Neural cell (in vitro differentiated cells): ENCODE data around the gene IDI2. TPM values are rescaled to one million over a fixed set of nuclear protein-coding genes. Genes with fewer than 3 reads are reported as not detected.

Source experiments
- H2AFZ ChIP-seq: fragments of 200-600, 300-800 bp; sonication (generic), shearing (Covaris generic); 2 replicates; pipeline ENCODE4 v1.6.0; 2014; ENCODE audit warnings: low read depth, mild to moderate bottlenecking, antibody characterized with exemption, low read length, moderate library complexity
- H3F3A ChIP-seq: fragments of 200-600 bp; shearing (Covaris generic); 2 replicates; pipeline ENCODE4 v1.6.1; 2016; ENCODE audit warnings: mild to moderate bottlenecking, moderate library complexity, mixed read lengths, antibody characterized with exemption, low read length; ENCODE audit not compliant: insufficient read depth, poor library complexity, severe bottlenecking
- H3K27ac ChIP-seq: fragments of 200-600, 300-800 bp; sonication (generic), shearing (Covaris generic); 2 replicates; pipeline ENCODE4 v1.5.1; 2014; ENCODE audit warnings: mild to moderate bottlenecking, low read length, moderate library complexity
- H3K27me3 ChIP-seq: fragments of 300-800, 200-600 bp; sonication (generic), shearing (Covaris generic); 2 replicates; pipeline ENCODE4 v1.6.0; 2014; ENCODE audit warnings: mild to moderate bottlenecking, low read depth, low read length, moderate library complexity; ENCODE audit not compliant: insufficient read depth
- H3K36me3 ChIP-seq: fragments of 300-800, 200-600 bp; sonication (generic), shearing (Covaris generic); 2 replicates; pipeline ENCODE4 v1.5.1; 2014; ENCODE audit warnings: mild to moderate bottlenecking, antibody characterized with exemption, low read length, moderate library complexity; ENCODE audit not compliant: insufficient read depth
- H3K4me2 ChIP-seq: fragments of 300-800, 200-600 bp; sonication (generic), shearing (Covaris generic); 2 replicates; pipeline ENCODE4 v1.6.0; 2014; ENCODE audit warnings: mild to moderate bottlenecking, low read length
- H3K4me3 ChIP-seq: fragments of 300-800, 200-600 bp; sonication (generic), shearing (Covaris generic); 2 replicates; pipeline ENCODE4 v1.5.1; 2014; ENCODE audit warnings: mild to moderate bottlenecking, low read length, moderate library complexity
- H3K79me2 ChIP-seq: fragments of 200-600 bp; shearing (Covaris generic); replicated peaks from 2 replicates; pipeline ENCODE4 v1.6.0; 2014; ENCODE audit warnings: mild to moderate bottlenecking, low read length, moderate library complexity; ENCODE audit not compliant: insufficient read depth
- H3K9ac ChIP-seq: fragments of 300-800, 200-600 bp; sonication (generic), shearing (Covaris generic); 2 replicates; pipeline ENCODE4 v1.6.1; 2016; ENCODE audit warnings: mild to moderate bottlenecking, low read length, mixed read lengths
- H3K9me2 ChIP-seq: fragments of 200-600 bp; shearing (Covaris generic); 2 replicates; pipeline ENCODE4 v1.6.1; 2016; ENCODE audit warnings: mild to moderate bottlenecking, low read length, mixed read lengths; ENCODE audit not compliant: insufficient read depth
- H3K9me3 ChIP-seq: fragments of 200-600, 300-800 bp; sonication (generic), shearing (Covaris generic); 2 replicates; pipeline ENCODE4 v1.6.1; 2016; ENCODE audit warnings: mild to moderate bottlenecking, mixed run types, low read length, moderate library complexity, mixed read lengths
- H4K20me1 ChIP-seq: fragments of 200-600 bp; shearing (Covaris generic); 2 replicates; pipeline ENCODE4 v1.6.1; 2016; ENCODE audit warnings: mild to moderate bottlenecking, mixed run types; ENCODE audit not compliant: insufficient read depth
- EP300 ChIP-seq: fragments of 450-650 bp; conservative IDR thresholded peaks from 2 replicates; pipeline ENCODE4 v1.6.1; 2014; ENCODE audit warnings: antibody characterized with exemption, mild to moderate bottlenecking, moderate library complexity; ENCODE audit not compliant: poor library complexity, severe bottlenecking
- EZH2 ChIP-seq: fragments of 200-600, 300-800 bp; shearing (Covaris generic), sonication (generic); IDR thresholded peaks from 2 replicates; pipeline ENCODE4 v1.6.1; 2014; ENCODE audit warnings: antibody characterized with exemption, low read length, borderline replicate concordance, mild to moderate bottlenecking; ENCODE audit not compliant: insufficient read depth, poor library complexity, severe bottlenecking
- MXI1 ChIP-seq: fragments of 450-650 bp; conservative IDR thresholded peaks from 2 replicates; pipeline ENCODE4 v1.6.1; 2014; ENCODE audit warnings: antibody characterized with exemption, mild to moderate bottlenecking; ENCODE audit not compliant: poor library complexity, severe bottlenecking
- POLR2AphosphoS5 ChIP-seq: IDR thresholded peaks from 2 replicates; pipeline ENCODE4 v1.6.1; 2012
- RAD21 ChIP-seq: fragments of 450-650 bp; conservative IDR thresholded peaks from 2 replicates; pipeline ENCODE4 v1.6.1; 2014; ENCODE audit warnings: antibody characterized with exemption, mild to moderate bottlenecking, moderate library complexity
- SMC3 ChIP-seq: fragments of 450-650 bp; conservative IDR thresholded peaks from 2 replicates; pipeline ENCODE4 v1.6.1; 2014; ENCODE audit warnings: antibody characterized with exemption, mild to moderate bottlenecking, moderate library complexity; ENCODE audit not compliant: poor library complexity
- TAF1 ChIP-seq: IDR thresholded peaks from 2 replicates; pipeline ENCODE4 v1.6.1; 2012; ENCODE audit warnings: low read depth
- polyA plus RNA-seq: library from polyadenylated mRNA; depleted of rRNA; stranded (reverse); fragments of >200 nt; gene quantifications from 2 replicates; pipeline ENCODE4 v1.2.3, GENCODE V29; 2014
- TF ChIP-seq, protein P1 (sequence below): IDR thresholded peaks from 2 replicates; pipeline ENCODE4 v1.6.1; 2012; ENCODE audit warnings: borderline replicate concordance
- TF ChIP-seq, protein P2 (sequence below): fragments of 450-650 bp; IDR thresholded peaks from 2 replicates; pipeline ENCODE4 v1.5.1; 2014; ENCODE audit warnings: antibody characterized with exemption, mild to moderate bottlenecking, moderate library complexity; ENCODE audit not compliant: poor library complexity, severe bottlenecking

IDI2 gene
- polyA plus RNA-seq, 1 donor from 2014 or later, result 0.24 TPM

DNA sequence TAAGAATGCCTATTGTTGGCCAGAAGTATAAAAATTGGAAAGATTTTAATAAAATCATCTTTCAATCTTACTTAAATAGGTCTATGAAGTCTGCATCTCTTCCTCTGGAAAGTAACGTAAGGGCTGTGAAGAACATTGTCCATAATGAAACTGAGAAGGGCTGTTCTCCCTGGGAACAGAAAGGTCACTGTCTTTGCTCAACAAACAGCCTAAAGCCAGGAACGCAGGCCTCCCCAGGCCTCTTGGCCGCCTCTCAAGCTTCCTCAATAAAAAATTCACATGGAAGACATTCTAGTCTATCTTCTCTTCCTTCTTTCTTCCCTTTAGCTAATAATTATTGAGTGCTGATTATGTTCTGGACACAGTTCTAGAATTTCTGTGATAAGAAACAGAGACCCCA lies 9.1 kb upstream of the IDI2 start:
- H3K9me3 ChIP-seq, result no peaks in the 10 kb centered on the region
- H3K36me3 ChIP-seq, result no peaks in the 10 kb centered on the region
- TF ChIP-seq TAF1 (no peak), SMC3 (no peak)
- H3K27me3 ChIP-seq, result no peaks in the 10 kb centered on the region
- no peak overlapping the region for H3K27ac ChIP-seq
- no peak overlapping the region for H3K4me2 ChIP-seq
- no peak overlapping the region for H2AFZ ChIP-seq
- H3K9ac ChIP-seq, result no peak overlapping the region
- no peaks in the 10 kb centered on the region for H3K9me2 ChIP-seq
- H3K79me2 ChIP-seq, result no peaks in the 10 kb centered on the region
- no peak overlapping the region for H3K4me3 ChIP-seq
- no peaks in the 10 kb centered on the region for H3F3A ChIP-seq
- no peaks in the 10 kb centered on the region for H4K20me1 ChIP-seq

DNA sequence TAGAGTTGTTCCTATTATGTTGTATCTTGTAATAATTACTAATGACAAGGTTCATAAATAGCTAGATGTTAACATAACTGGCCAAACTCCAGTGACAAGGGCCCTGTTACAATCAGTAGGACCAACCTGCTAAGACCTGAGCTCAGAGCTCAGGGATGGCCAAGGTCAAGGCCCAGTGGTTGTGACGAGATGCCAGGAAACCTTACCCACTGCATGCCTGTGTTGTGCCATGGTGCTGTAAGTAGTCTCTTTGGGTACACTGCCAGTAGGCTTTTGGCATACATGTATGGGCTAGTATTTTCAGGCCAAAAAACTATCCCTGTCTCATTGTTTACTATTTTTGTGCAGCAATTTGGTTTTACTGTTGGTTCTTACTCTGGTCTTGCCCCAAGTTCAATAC lies 7.9 kb upstream of the IDI2 start:
- H3K36me3 ChIP-seq, result no peaks in the 10 kb centered on the region
- H4K20me1 ChIP-seq, result no peaks in the 10 kb centered on the region
- H3K27me3 ChIP-seq, result no peaks in the 10 kb centered on the region
- H3K9me3 ChIP-seq, result no peaks in the 10 kb centered on the region
- no peaks in the 10 kb centered on the region for H3K9me2 ChIP-seq
- H3K79me2 ChIP-seq, result no peaks in the 10 kb centered on the region
- no peak for TF ChIP-seq MXI1
- no peak for TF ChIP-seq POLR2AphosphoS5
- TF ChIP-seq EZH2, result no peak
- TF ChIP-seq RAD21, result no peak
- TF ChIP-seq SMC3, result no peak
- no peak for TF ChIP-seq EP300
- no peak for TF ChIP-seq TAF1
- TF ChIP-seq, protein P1, sequence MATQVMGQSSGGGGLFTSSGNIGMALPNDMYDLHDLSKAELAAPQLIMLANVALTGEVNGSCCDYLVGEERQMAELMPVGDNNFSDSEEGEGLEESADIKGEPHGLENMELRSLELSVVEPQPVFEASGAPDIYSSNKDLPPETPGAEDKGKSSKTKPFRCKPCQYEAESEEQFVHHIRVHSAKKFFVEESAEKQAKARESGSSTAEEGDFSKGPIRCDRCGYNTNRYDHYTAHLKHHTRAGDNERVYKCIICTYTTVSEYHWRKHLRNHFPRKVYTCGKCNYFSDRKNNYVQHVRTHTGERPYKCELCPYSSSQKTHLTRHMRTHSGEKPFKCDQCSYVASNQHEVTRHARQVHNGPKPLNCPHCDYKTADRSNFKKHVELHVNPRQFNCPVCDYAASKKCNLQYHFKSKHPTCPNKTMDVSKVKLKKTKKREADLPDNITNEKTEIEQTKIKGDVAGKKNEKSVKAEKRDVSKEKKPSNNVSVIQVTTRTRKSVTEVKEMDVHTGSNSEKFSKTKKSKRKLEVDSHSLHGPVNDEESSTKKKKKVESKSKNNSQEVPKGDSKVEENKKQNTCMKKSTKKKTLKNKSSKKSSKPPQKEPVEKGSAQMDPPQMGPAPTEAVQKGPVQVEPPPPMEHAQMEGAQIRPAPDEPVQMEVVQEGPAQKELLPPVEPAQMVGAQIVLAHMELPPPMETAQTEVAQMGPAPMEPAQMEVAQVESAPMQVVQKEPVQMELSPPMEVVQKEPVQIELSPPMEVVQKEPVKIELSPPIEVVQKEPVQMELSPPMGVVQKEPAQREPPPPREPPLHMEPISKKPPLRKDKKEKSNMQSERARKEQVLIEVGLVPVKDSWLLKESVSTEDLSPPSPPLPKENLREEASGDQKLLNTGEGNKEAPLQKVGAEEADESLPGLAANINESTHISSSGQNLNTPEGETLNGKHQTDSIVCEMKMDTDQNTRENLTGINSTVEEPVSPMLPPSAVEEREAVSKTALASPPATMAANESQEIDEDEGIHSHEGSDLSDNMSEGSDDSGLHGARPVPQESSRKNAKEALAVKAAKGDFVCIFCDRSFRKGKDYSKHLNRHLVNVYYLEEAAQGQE, result no peak
- TF ChIP-seq, protein P2, sequence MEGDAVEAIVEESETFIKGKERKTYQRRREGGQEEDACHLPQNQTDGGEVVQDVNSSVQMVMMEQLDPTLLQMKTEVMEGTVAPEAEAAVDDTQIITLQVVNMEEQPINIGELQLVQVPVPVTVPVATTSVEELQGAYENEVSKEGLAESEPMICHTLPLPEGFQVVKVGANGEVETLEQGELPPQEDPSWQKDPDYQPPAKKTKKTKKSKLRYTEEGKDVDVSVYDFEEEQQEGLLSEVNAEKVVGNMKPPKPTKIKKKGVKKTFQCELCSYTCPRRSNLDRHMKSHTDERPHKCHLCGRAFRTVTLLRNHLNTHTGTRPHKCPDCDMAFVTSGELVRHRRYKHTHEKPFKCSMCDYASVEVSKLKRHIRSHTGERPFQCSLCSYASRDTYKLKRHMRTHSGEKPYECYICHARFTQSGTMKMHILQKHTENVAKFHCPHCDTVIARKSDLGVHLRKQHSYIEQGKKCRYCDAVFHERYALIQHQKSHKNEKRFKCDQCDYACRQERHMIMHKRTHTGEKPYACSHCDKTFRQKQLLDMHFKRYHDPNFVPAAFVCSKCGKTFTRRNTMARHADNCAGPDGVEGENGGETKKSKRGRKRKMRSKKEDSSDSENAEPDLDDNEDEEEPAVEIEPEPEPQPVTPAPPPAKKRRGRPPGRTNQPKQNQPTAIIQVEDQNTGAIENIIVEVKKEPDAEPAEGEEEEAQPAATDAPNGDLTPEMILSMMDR, result no peak
- H3K9ac ChIP-seq, result no peak overlapping the region
- no peak overlapping the region for H3K4me3 ChIP-seq
- H3F3A ChIP-seq, result no peaks in the 10 kb centered on the region
- H3K4me2 ChIP-seq, result no peak overlapping the region
- H2AFZ ChIP-seq, result no peak overlapping the region
- no peak overlapping the region for H3K27ac ChIP-seq

DNA sequence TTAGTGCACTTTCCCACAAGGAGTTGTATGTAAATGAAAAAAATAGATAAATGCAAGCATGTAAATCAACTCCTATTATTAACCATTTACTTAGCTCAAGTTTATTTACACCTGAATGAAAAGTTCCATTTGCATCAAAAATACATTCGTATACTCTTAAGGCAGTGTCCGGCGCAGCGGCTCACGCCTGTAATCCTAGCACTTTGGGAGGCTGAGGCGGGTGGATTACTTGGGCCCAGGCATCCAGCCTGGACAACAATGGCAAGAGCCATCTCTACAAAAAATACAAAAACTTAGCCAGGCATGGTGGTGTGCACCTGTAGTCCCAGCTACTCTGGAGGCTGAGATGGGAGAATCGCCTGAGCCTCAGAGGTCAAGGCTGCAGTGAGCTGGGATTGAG lies 4.2 kb upstream of the IDI2 start:
- H3K9me2 ChIP-seq, result no peaks in the 10 kb centered on the region

More for the DNA sequence above, 4.2 kb upstream of the IDI2 start:
- H3F3A ChIP-seq, result no peaks in the 10 kb centered on the region
- H3K27ac ChIP-seq, result no peak overlapping the region
- no peak overlapping the region for H3K4me2 ChIP-seq
- H3K36me3 ChIP-seq, result no peaks in the 10 kb centered on the region
- H3K9me3 ChIP-seq, result no peaks in the 10 kb centered on the region
- no peaks in the 10 kb centered on the region for H3K27me3 ChIP-seq
- H2AFZ ChIP-seq, result no peak overlapping the region
- no peak overlapping the region for H3K4me3 ChIP-seq
- no peaks in the 10 kb centered on the region for H3K79me2 ChIP-seq
- TF ChIP-seq EZH2 (no peak), TAF1 (no peak), RAD21 (no peak), EP300 (no peak), MXI1 (no peak)
- TF ChIP-seq, protein P1, result no peak
- H4K20me1 ChIP-seq, result no peaks in the 10 kb centered on the region
- H3K9ac ChIP-seq, result no peak overlapping the region
